H9 (cell line): ENCODE measurements around the gene PPARG. TPM values are rescaled to one million over a fixed set of nuclear protein-coding genes. Genes with fewer than 3 reads are reported as not detected.
A peak's percentile ranks its signal among the peaks of the same experiment; 100 is the strongest.

ENCODE experiments used
- DNase-seq: peaks from one replicate; pipeline ENCODE4 v3.0.0-alpha.2; 2017
- H2AFZ ChIP-seq: one replicate; pipeline ENCODE4 v1.6.1; 2013; ENCODE audit warnings: mild to moderate bottlenecking, low read length, control low read depth, moderate library complexity
- H2AK5ac ChIP-seq: 2 replicates; pipeline ENCODE4 v1.6.1; 2013; ENCODE audit warnings: low read length, control low read depth, mixed read lengths; ENCODE audit not compliant: insufficient read length
- H2BK120ac ChIP-seq: one replicate; pipeline ENCODE4 v1.6.1; 2013; ENCODE audit warnings: low read depth, mild to moderate bottlenecking, low read length, control low read depth, inconsistent platforms; ENCODE audit not compliant: poor library complexity, severe bottlenecking
- H2BK12ac ChIP-seq: 2 replicates; pipeline ENCODE4 v1.6.1; 2013; ENCODE audit warnings: low read length, control low read depth, mixed read lengths, low read depth; ENCODE audit not compliant: insufficient read length
- H2BK15ac ChIP-seq: 2 replicates; pipeline ENCODE4 v1.6.1; 2013; ENCODE audit warnings: low read depth, low read length, control low read depth
- H2BK20ac ChIP-seq: one replicate; pipeline ENCODE4 v1.6.1; 2013; ENCODE audit warnings: low read depth, mild to moderate bottlenecking, low read length, control low read depth, inconsistent platforms; ENCODE audit not compliant: poor library complexity, severe bottlenecking
- H2BK5ac ChIP-seq: 2 replicates; pipeline ENCODE4 v1.6.1; 2013; ENCODE audit warnings: low read length, control low read depth, mixed read lengths; ENCODE audit not compliant: insufficient read length
- H3K14ac ChIP-seq: 2 replicates; pipeline ENCODE4 v1.6.1; 2013; ENCODE audit warnings: low read length, control low read depth; ENCODE audit not compliant: insufficient read depth
- H3K18ac ChIP-seq: 2 replicates; pipeline ENCODE4 v1.6.1; 2013; ENCODE audit warnings: low read depth, mild to moderate bottlenecking, mixed read lengths, low read length, control low read depth; ENCODE audit not compliant: insufficient read length
- H3K23ac ChIP-seq: 2 replicates; pipeline ENCODE4 v1.6.1; 2013; ENCODE audit warnings: low read length, control low read depth, mixed read lengths, low read depth; ENCODE audit not compliant: insufficient read length
- H3K23me2 ChIP-seq: 2 replicates; pipeline ENCODE4 v1.6.1; 2013; ENCODE audit warnings: low read depth, mild to moderate bottlenecking, mixed read lengths, low read length, control low read depth; ENCODE audit not compliant: insufficient read length, poor library complexity, severe bottlenecking
- H3K27ac ChIP-seq: 2 replicates; pipeline ENCODE4 v1.5.1; 2013; ENCODE audit warnings: low read length, control low read depth, mixed read lengths, low read depth; ENCODE audit not compliant: insufficient read length
- H3K27me3 ChIP-seq: 2 replicates; pipeline ENCODE4 v1.6.1; 2013; ENCODE audit warnings: low read length, control low read depth, inconsistent platforms; ENCODE audit not compliant: insufficient read depth
- H3K4ac ChIP-seq: 2 replicates; pipeline ENCODE4 v1.6.1; 2013; ENCODE audit warnings: low read depth, mild to moderate bottlenecking, control low read depth, inconsistent platforms, low read length, moderate library complexity
- H3K4me1 ChIP-seq: 2 replicates; pipeline ENCODE4 v1.6.1; 2013; ENCODE audit warnings: low read length, control low read depth, inconsistent platforms; ENCODE audit not compliant: insufficient read depth
- H3K4me2 ChIP-seq: 2 replicates; pipeline ENCODE4 v1.6.1; 2013; ENCODE audit warnings: low read length, control low read depth, mixed read lengths; ENCODE audit not compliant: insufficient read length, insufficient read depth
- H3K56ac ChIP-seq: 2 replicates; pipeline ENCODE4 v1.6.1; 2013; ENCODE audit warnings: low read depth, mild to moderate bottlenecking, mixed read lengths, low read length, control low read depth; ENCODE audit not compliant: insufficient read length
- H3K79me1 ChIP-seq: 2 replicates; pipeline ENCODE4 v1.6.1; 2013; ENCODE audit warnings: low read depth, mild to moderate bottlenecking, moderate library complexity, low read length, control low read depth, inconsistent platforms; ENCODE audit not compliant: insufficient read depth, poor library complexity, severe bottlenecking
- H3K79me2 ChIP-seq: 2 replicates; pipeline ENCODE4 v1.6.1; 2013; ENCODE audit warnings: low read length, control low read depth, inconsistent platforms; ENCODE audit not compliant: insufficient read depth
- H3K9ac ChIP-seq: 2 replicates; pipeline ENCODE4 v1.6.1; 2013; ENCODE audit warnings: low read length, control low read depth, mixed read lengths; ENCODE audit not compliant: insufficient read length; ENCODE audit errors: extremely low read depth
- H3K9me3 ChIP-seq: one replicate; pipeline ENCODE4 v1.6.1; 2013; ENCODE audit warnings: low read depth, low read length, inconsistent platforms; ENCODE audit not compliant: control insufficient read depth
- H3T11ph ChIP-seq: one replicate; pipeline ENCODE4 v1.6.1; 2013; ENCODE audit warnings: mild to moderate bottlenecking, low read length, control low read depth, inconsistent platforms
- H4K20me1 ChIP-seq: one replicate; pipeline ENCODE4 v1.6.1; 2013; ENCODE audit not compliant: control insufficient read depth, insufficient read length, insufficient read depth
- H4K5ac ChIP-seq: 2 replicates; pipeline ENCODE4 v1.6.1; 2013; ENCODE audit warnings: low read depth, mild to moderate bottlenecking, mixed read lengths, low read length, control low read depth; ENCODE audit not compliant: insufficient read length
- H4K8ac ChIP-seq: replicated peaks from 2 replicates; pipeline ENCODE4 v1.6.1; 2013; ENCODE audit warnings: low read length, control low read depth, mixed read lengths, low read depth; ENCODE audit not compliant: insufficient read length
- H4K91ac ChIP-seq: 2 replicates; pipeline ENCODE4 v1.6.1; 2013; ENCODE audit warnings: low read depth, mild to moderate bottlenecking, moderate library complexity, mixed read lengths, low read length, control low read depth; ENCODE audit not compliant: insufficient read length
- H3K27ac Mint-ChIP-seq, 3 experiments: 2 replicates in 2 of 3; 3 replicates in 1 of 3; pipeline ENCODE4 v1.8.0; 2020 to 2021; ENCODE audit warnings: mixed read lengths in 3 of 3, mild to moderate bottlenecking in 1 of 3, moderate library complexity in 1 of 3
- H3K27me3 Mint-ChIP-seq: 2 replicates; pipeline ENCODE4 v1.8.0; 2021; ENCODE audit warnings: low read depth, mild to moderate bottlenecking, moderate library complexity, mixed read lengths
- H3K36me3 Mint-ChIP-seq, 3 experiments: 2 replicates in 2 of 3; 3 replicates in 1 of 3; pipeline ENCODE4 v1.8.0; 2020 to 2021; ENCODE audit warnings: low read depth in 3 of 3, mixed read lengths in 3 of 3; ENCODE audit not compliant: insufficient read depth in 1 of 3
- H3K4me1 Mint-ChIP-seq, 2 experiments: 2 replicates each; pipeline ENCODE4 v1.8.0; 2020; ENCODE audit warnings: mixed read lengths in 2 of 2
- H3K4me3 Mint-ChIP-seq, 2 experiments: 2 replicates in 1 of 2; 3 replicates in 1 of 2; pipeline ENCODE4 v1.8.0; 2020 to 2021; ENCODE audit warnings: mild to moderate bottlenecking in 2 of 2, mixed read lengths in 2 of 2, moderate library complexity in 1 of 2
- H3K9me3 Mint-ChIP-seq, 2 experiments: 2 replicates in 1 of 2; 3 replicates in 1 of 2; pipeline ENCODE4 v1.8.0; 2020; ENCODE audit warnings: mild to moderate bottlenecking in 2 of 2, mixed read lengths in 2 of 2, moderate library complexity in 1 of 2
- CTCF ChIP-seq: fragments of 200-600 bp; sonication (generic); conservative IDR thresholded peaks from 3 replicates; pipeline ENCODE4 v1.8.0; 2021; ENCODE audit warnings: antibody characterized with exemption, mild to moderate bottlenecking
- WGBS: extraction: QIAGEN DNeasy Blood & Tissue Kit; methylation state at CpG from one replicate; pipeline ENCODE4 v1.1.7; 2013; ENCODE audit warnings: missing lambda C conversion rate, low lambda C conversion rate, mixed read lengths; ENCODE audit not compliant: insufficient read length; ENCODE audit errors: extremely low coverage; 5-methylcytosine and 5-hydroxymethylcytosine counted together
- total RNA-seq: library from RNA; stranded (reverse); gene quantifications from 2 replicates; pipeline ENCODE4 v1.2.1, GENCODE V29; 2021

PPARG gene
- total RNA-seq, 1 experiment from 2014 or later, result 0.42 TPM

- Mint-ChIP-seq H3K36me3 (0 out of 7 replicates have a peak, but pooled peaks cover 0 to 1% (median 0%) of the 10 kb centered on the region in 3 experiments), H3K27me3 (peaks cover 5% of the 10 kb centered on the region), H3K4me3 (peak overlapping the region in 1 of 2 experiments; percentile 9; a peak in 1 of 5 replicates), H3K27ac (peak overlapping the region in 1 of 3 experiments; percentile 6; a peak in 1 of 7 replicates), H3K4me1 (peaks cover 34 to 36% of the 10 kb centered on the region in 2 experiments), H3K9me3 (no peaks in the 10 kb centered on the region)
- H3K9ac ChIP-seq, result no peak overlapping the region
- H3K14ac ChIP-seq, result no peak overlapping the region
- peak overlapping the region; percentile 19 for H3K4me2 ChIP-seq
- no peak overlapping the region for H2BK20ac ChIP-seq
- no CpG with 5 or more reads among the region's 11 CpGs for WGBS
- no peak overlapping the region for H4K91ac ChIP-seq
- H4K8ac ChIP-seq, result no peak overlapping the region
- no peak overlapping the region for H2BK120ac ChIP-seq
- H4K20me1 ChIP-seq, result no peaks in the 10 kb centered on the region
- no peak overlapping the region for H4K5ac ChIP-seq
- no peak overlapping the region for H3T11ph ChIP-seq
- H3K9me3 ChIP-seq, result no peaks in the 10 kb centered on the region
- no peaks in the 10 kb centered on the region for H3K23me2 ChIP-seq
- H3K56ac ChIP-seq, result no peak overlapping the region
- no peak overlapping the region for H3K27ac ChIP-seq
- TF ChIP-seq CTCF, result no peak
- peaks cover 5% of the 10 kb centered on the region for H3K4me1 ChIP-seq
- no peaks in the 10 kb centered on the region for H3K79me2 ChIP-seq
- no peaks in the 10 kb centered on the region for H3K79me1 ChIP-seq
- H2BK15ac ChIP-seq, result no peak overlapping the region
- H3K18ac ChIP-seq, result no peak overlapping the region
- H3K4ac ChIP-seq, result no peak overlapping the region
- H2BK12ac ChIP-seq, result no peak overlapping the region
- DNase-seq, result no peak
- no peaks in the 10 kb centered on the region for H3K27me3 ChIP-seq
- no peak overlapping the region for H3K23ac ChIP-seq
- H2BK5ac ChIP-seq, result no peak overlapping the region
- H2AFZ ChIP-seq, result no peak overlapping the region
- no peak overlapping the region for H2AK5ac ChIP-seq
Observed at GRCh38 chr3:12425850-12426579, 137.1 kb downstream of the PPARG start.
